ENCODE results near the gene KLF11.
A peak's percentile ranks its signal among the peaks of the same experiment; 100 is the strongest.

The KLF11 gene

GRCh38 chr2:10019602-10020400, 23.5 kb upstream of the KLF11 start:
- TF ChIP-seq, protein P1, sequence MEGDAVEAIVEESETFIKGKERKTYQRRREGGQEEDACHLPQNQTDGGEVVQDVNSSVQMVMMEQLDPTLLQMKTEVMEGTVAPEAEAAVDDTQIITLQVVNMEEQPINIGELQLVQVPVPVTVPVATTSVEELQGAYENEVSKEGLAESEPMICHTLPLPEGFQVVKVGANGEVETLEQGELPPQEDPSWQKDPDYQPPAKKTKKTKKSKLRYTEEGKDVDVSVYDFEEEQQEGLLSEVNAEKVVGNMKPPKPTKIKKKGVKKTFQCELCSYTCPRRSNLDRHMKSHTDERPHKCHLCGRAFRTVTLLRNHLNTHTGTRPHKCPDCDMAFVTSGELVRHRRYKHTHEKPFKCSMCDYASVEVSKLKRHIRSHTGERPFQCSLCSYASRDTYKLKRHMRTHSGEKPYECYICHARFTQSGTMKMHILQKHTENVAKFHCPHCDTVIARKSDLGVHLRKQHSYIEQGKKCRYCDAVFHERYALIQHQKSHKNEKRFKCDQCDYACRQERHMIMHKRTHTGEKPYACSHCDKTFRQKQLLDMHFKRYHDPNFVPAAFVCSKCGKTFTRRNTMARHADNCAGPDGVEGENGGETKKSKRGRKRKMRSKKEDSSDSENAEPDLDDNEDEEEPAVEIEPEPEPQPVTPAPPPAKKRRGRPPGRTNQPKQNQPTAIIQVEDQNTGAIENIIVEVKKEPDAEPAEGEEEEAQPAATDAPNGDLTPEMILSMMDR (IDR thresholded peaks at IDR 0.05; ENCODE audit: insufficient read depth, low read depth, low read length, missing control alignments): no peak

DNA sequence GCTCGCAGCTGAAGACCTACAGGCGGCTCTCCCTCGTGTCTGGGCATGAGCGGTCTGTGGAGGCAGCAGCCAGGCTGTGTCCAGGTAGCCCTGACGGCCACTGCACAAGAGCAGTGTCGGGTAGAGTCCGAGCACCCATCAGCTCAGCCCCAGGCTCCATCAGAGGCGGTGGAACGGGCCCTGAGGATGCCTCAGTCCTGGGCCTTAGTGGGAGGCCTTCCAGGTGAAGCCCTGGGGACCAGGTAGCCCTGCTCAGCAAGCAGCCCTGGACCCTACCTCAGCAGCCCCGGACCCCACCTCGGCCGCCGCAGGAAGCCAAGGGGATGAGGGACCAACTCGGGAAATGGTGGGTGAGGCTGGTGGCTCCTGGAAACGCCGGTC, 21.3 kb upstream of the KLF11 start:
- TF ChIP-seq, protein P1 (IDR thresholded peaks at IDR 0.05; ENCODE audit: insufficient read depth, low read depth, low read length, missing control alignments): no peak
- H3K4me3 ChIP-seq (ENCODE audit: low read depth, low read length): no peak overlapping the region
- no peak for DNase-seq (ENCODE audit: low read depth)

More at GRCh38 chr2:10019602-10020400, 23.5 kb upstream of the KLF11 start:
- DNase-seq (ENCODE audit: low read depth): no peak
- H3K4me3 ChIP-seq (ENCODE audit: low read depth, low read length): no peak overlapping the region

- no peak overlapping the region for H3K4me3 ChIP-seq (ENCODE audit: low read depth, low read length)
- no peak for DNase-seq (ENCODE audit: low read depth)
- TF ChIP-seq, protein P1 (IDR thresholded peaks at IDR 0.05; ENCODE audit: insufficient read depth, low read depth, low read length, missing control alignments): peak; percentile 32
Measured at GRCh38 chr2:10022445-10022844, 20.9 kb upstream of the KLF11 start.

DNA sequence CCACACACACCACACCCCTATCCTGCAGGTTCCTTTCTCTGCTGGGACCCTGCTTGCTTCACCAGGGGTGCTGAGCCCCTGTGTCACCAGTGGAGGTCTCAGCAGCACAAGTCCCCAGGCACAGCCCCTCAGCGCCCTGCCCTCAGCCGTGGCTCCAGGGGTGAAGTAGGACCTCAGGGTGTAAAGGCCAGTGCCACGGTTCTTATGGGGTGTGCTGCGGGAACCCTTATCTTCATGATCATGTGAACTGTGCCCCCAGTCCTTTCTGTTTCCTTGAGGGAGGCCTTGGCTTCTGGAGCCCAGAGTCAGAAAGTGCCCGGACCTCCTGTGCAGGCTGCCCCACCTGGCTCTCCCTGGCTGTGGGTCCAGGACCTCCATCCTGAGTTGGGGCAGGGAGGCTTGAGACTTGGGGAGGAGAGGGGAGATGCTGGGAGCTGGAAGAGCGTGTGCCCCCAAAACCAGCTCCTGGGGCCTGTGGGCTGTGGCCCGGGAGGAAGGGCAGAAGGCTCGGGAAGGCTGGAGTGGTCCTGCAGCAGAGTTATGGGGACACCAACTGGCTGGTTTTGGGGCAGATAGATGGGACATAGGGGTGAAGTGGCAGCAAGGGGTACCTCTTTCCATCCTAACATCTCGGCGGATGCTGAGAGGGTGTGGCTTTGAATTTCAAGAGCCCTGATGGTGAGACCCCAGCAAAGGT, 20.2 kb upstream of the KLF11 start:
- DNase-seq (ENCODE audit: low read depth): no peak
- H3K4me3 ChIP-seq (ENCODE audit: low read depth, low read length): no peak overlapping the region
- TF ChIP-seq, protein P1 (IDR thresholded peaks at IDR 0.05; ENCODE audit: insufficient read depth, low read depth, low read length, missing control alignments): no peak

GRCh38 chr2:10026940-10027569, 16.3 kb upstream of the KLF11 start:
- H3K4me3 ChIP-seq (ENCODE audit: low read depth, low read length): no peak overlapping the region
- TF ChIP-seq, protein P1 (IDR thresholded peaks at IDR 0.05; ENCODE audit: insufficient read depth, low read depth, low read length, missing control alignments): no peak

GRCh38 chr2:10027660-10028330, 15.6 kb upstream of the KLF11 start:
- H3K4me3 ChIP-seq (ENCODE audit: low read depth, low read length): no peak overlapping the region
- TF ChIP-seq, protein P1 (IDR thresholded peaks at IDR 0.05; ENCODE audit: insufficient read depth, low read depth, low read length, missing control alignments): no peak
- no peak for DNase-seq (ENCODE audit: low read depth)

More at GRCh38 chr2:10026940-10027569, 16.3 kb upstream of the KLF11 start:
- DNase-seq (ENCODE audit: low read depth): no peak

Data from GM12865 (cell line).